Measurements from ENCODE around the gene MRPS18A. TPM values are rescaled to one million over a fixed set of nuclear protein-coding genes. Genes with fewer than 3 reads are reported as not detected.

The MRPS18A gene
- total and polyA plus RNA-seq, 2 donors (not counting 1 experiment from before 2014, with no cell fraction given) = 39.6 to 46.3 TPM

- POLR2A ChIA-PET = interaction anchor here (0.7 kb wide), 1 partner anchor 79 kb away, joined by 6 read pairs; no protein-coding TSS in a partner anchor
These were observed 23.0 kb upstream of the MRPS18A start for GRCh38 chr6:43710576-43710975.

More at GRCh38 chr6:43710576-43710975, 23.0 kb upstream of the MRPS18A start:
- H3K9me3 Mint-ChIP-seq (ENCODE audit: insufficient read depth) = no peaks in the 10 kb centered on the region
- H3K36me3 ChIP-seq (replicated peaks in 1 of 2; ENCODE audit: control extremely low read depth in 1 of 2, control insufficient read depth in 1 of 2, extremely low read depth in 1 of 2, insufficient read depth in 2 of 2, low read length in 1 of 2) = no peaks in the 10 kb centered on the region
- no peak for TF ChIP-seq CTCF (IDR thresholded peaks at IDR 0.05)
- H3K4me3 Mint-ChIP-seq = no peak overlapping the region
- H3K79me2 ChIP-seq (ENCODE audit: control insufficient read depth, insufficient read depth, low read length) = no peaks in the 10 kb centered on the region
- intact Hi-C loops (cut with micrococcal nuclease) = no loop called here
- H4K20me1 ChIP-seq (ENCODE audit: control insufficient read depth, insufficient read depth, low read length, poor library complexity, severe bottlenecking) = no peaks in the 10 kb centered on the region
- H2AFZ ChIP-seq (ENCODE audit: insufficient read depth, low read depth, low read length, poor library complexity, severe bottlenecking) = no peak overlapping the region
- H3K27ac ChIP-seq (ENCODE audit: low read length in 2 of 2) = no peak overlapping the region
- CTCF ChIA-PET = interaction anchor here (1.2 kb wide), 1 partner anchor 11 kb away, joined by 4 read pairs; no protein-coding TSS in a partner anchor
- WGBS (ENCODE audit: insufficient coverage) = 86% methylated on average over 3 of the region's 4 CpGs
- no peak overlapping the region for H3K4me2 ChIP-seq (replicated peaks; ENCODE audit: low read depth, low read length, poor library complexity, severe bottlenecking)
- peaks cover 0 to 11% (median 0%) of the 10 kb centered on the region in 3 donors for H3K9me3 ChIP-seq (ENCODE audit: control extremely low read depth in 1 of 3, control insufficient read depth in 2 of 3, insufficient read depth in 1 of 3, low read length in 2 of 3)
- H3K9ac ChIP-seq (ENCODE audit: low read length) = no peak overlapping the region
- no peak for DNase-seq
- H3K27ac Mint-ChIP-seq = no peak overlapping the region
- no peaks in the 10 kb centered on the region for H3K27me3 Mint-ChIP-seq
- peaks cover 43 to 55% of the 10 kb centered on the region in 2 donors for H3K4me1 ChIP-seq (ENCODE audit: control insufficient read depth in 2 of 2, insufficient read depth in 2 of 2, low read length in 2 of 2)
- peaks cover 0 to 2% (median 0%) of the 10 kb centered on the region in 4 experiments for H3K27me3 ChIP-seq (replicated peaks in 1 of 4; ENCODE audit: control extremely low read depth in 1 of 4, control insufficient read depth in 3 of 4, insufficient read depth in 4 of 4, low read length in 3 of 4)
- peaks cover 54% of the 10 kb centered on the region for H3K4me1 Mint-ChIP-seq
- H3K4me3 ChIP-seq (ENCODE audit: control extremely low read depth in 1 of 5, extremely low read depth in 1 of 5, insufficient read depth in 1 of 5, low read depth in 2 of 5, low read length in 4 of 5) = no peak overlapping the region
- ATAC-seq (ENCODE audit: low read depth) = no peak

Data from B cell (primary cell).